K562 (cell line): ENCODE measurements around the gene RASSF3. TPM values are rescaled to one million over a fixed set of nuclear protein-coding genes. Genes with fewer than 3 reads are reported as not detected.
"Not testable (repeated sequence)": the region's sequence is repeated elsewhere in the genome, so short reads cannot be mapped to it uniquely, and the experiment has no call there.

ENCODE experiments used
- ATAC-seq: fragments of 200-7000 bp; cut with Tn5 transposase; 3 replicates; pipeline ENCODE4 v1.9.1; 2020; ENCODE audit warnings: moderate library complexity
- BruUV-seq: library from RNA; stranded (reverse); fragments of 400-500 nt; replicated peaks from 2 replicates; lab custom pipeline; 2021; lab: Mats Ljungman, UMichigan
- CTCF ChIA-PET: fragments of 300-600 bp; formaldehyde crosslinking; extraction: SDS; loops from one replicate; lab custom pipeline; 2021; ENCODE audit warnings: low intra/inter-chr PET ratio; lab: Yijun Ruan, JAX
- POLR2A ChIA-PET: fragments of 300-600, 350-650 bp; sonication (Branson Sonifier 250); formaldehyde crosslinking; extraction: SDS; loops from one replicate; lab custom pipeline; 2021; ENCODE audit warnings: antibody characterized with exemption, inconsistent platforms; lab: Yijun Ruan, JAX
- DNase-seq, 4 experiments: peaks; one replicate each; pipeline versions ENCODE4 v3.0.0 to v3.0.0-alpha.2; 2011 to 2018; ENCODE audit warnings: low spot score in 3 of 4, mixed read lengths in 3 of 4; ENCODE audit errors: extremely low read depth in 1 of 4
- FAIRE-seq: peaks from 2 replicates; lab custom pipeline; 2011; peaks lifted over from hg19 to GRCh38; lab: Jason Lieb, UNC
- H2AFZ ChIP-seq: 2 replicates; pipeline ENCODE4 v1.6.0; 2011; ENCODE audit warnings: low read depth, low read length, control low read depth, inconsistent platforms
- H3K27ac ChIP-seq: fragments of 200-600 bp; 3 replicates; pipeline ENCODE4 v1.8.0; 2011; ENCODE audit warnings: low read depth, mild to moderate bottlenecking, control low read depth, inconsistent platforms, low read length, moderate library complexity, mixed read lengths; ENCODE audit errors: extremely low read depth
- H3K27me3 ChIP-seq, 2 experiments: fragments of 300-600 bp in 1 of 2; 2 replicates in 1 of 2; 3 replicates in 1 of 2; pipeline versions ENCODE4 v1.6.0 to v1.8.0; 2011; ENCODE audit warnings: inconsistent platforms in 2 of 2, low read length in 2 of 2, mild to moderate bottlenecking in 1 of 2, mixed read lengths in 1 of 2, moderate library complexity in 1 of 2; ENCODE audit not compliant: control insufficient read depth in 2 of 2, insufficient read depth in 2 of 2
- H3K36me3 ChIP-seq: fragments of 300-600 bp; 3 replicates; pipeline ENCODE4 v1.8.0; 2011; ENCODE audit warnings: mild to moderate bottlenecking, low read length, inconsistent platforms; ENCODE audit not compliant: control insufficient read depth, insufficient read depth
- H3K4me1 ChIP-seq, 2 experiments: fragments of 200-600 bp in 1 of 2; replicated peaks in 1 of 2; 2 replicates in 1 of 2; 3 replicates in 1 of 2; pipeline versions ENCODE4 v1.5.1 to v1.8.0; 2011; ENCODE audit warnings: inconsistent platforms in 2 of 2, low read length in 2 of 2, mild to moderate bottlenecking in 1 of 2, mixed read lengths in 1 of 2, moderate library complexity in 1 of 2; ENCODE audit not compliant: control insufficient read depth in 2 of 2, insufficient read depth in 2 of 2
- H3K4me2 ChIP-seq: 2 replicates; pipeline ENCODE4 v1.6.1; 2011; ENCODE audit warnings: low read length, control low read depth, inconsistent platforms, mixed read lengths; ENCODE audit not compliant: insufficient read depth
- H3K4me3 ChIP-seq: fragments of 200-600 bp; sonication (generic), shearing (Covaris generic); 2 replicates; pipeline ENCODE4 v1.5.1; 2016; ENCODE audit warnings: control low read depth, inconsistent platforms
- H3K79me2 ChIP-seq: fragments of 200-600 bp; 3 replicates; pipeline ENCODE4 v1.8.0; 2011; ENCODE audit warnings: low read length, inconsistent platforms; ENCODE audit not compliant: control insufficient read depth, insufficient read depth
- H3K9ac ChIP-seq, 2 experiments: 2 replicates each; pipeline versions ENCODE4 v1.6.0 to v1.6.1; 2011; ENCODE audit warnings: low read depth in 2 of 2, low read length in 2 of 2, control low read depth in 1 of 2, inconsistent platforms in 1 of 2, mild to moderate bottlenecking in 1 of 2, mixed read lengths in 1 of 2; ENCODE audit not compliant: insufficient read depth in 1 of 2
- H3K9me1 ChIP-seq: one replicate; pipeline ENCODE4 v1.6.0; 2011; ENCODE audit warnings: inconsistent platforms, mild to moderate bottlenecking, low read length, moderate library complexity; ENCODE audit not compliant: control insufficient read depth, insufficient read depth
- H3K9me3 ChIP-seq: replicated peaks from 2 replicates; pipeline ENCODE4 v1.5.1; 2011; ENCODE audit warnings: low read depth, low read length, inconsistent platforms; ENCODE audit not compliant: control insufficient read depth, insufficient read depth
- H4K20me1 ChIP-seq: replicated peaks from 2 replicates; pipeline ENCODE4 v1.6.1; 2011; ENCODE audit warnings: low read length, inconsistent platforms, mixed read lengths; ENCODE audit not compliant: control insufficient read depth, insufficient read depth
- AFF4 ChIP-seq: sonication (generic); formaldehyde crosslinking; IDR thresholded peaks from 2 replicates; pipeline ENCODE4 v1.8.0; 2023; ENCODE audit warnings: mild to moderate bottlenecking, missing genetic modification reagents
- MTA1 ChIP-seq: fragments of 450-650 bp; IDR thresholded peaks from 2 replicates; pipeline ENCODE4 v1.6.1; 2017; ENCODE audit warnings: borderline replicate concordance
- ZSCAN32 ChIP-seq: fragments of 450-650 bp; formaldehyde crosslinking; IDR thresholded peaks from 2 replicates; pipeline ENCODE4 v1.4.0; 2020; ENCODE audit warnings: mild to moderate bottlenecking, moderate library complexity
- WGBS: fragments of 100-300 bp; shearing (Covaris generic); methylation state at CpG from one replicate; pipeline ENCODE4 v1.1.6; 2016; ENCODE audit warnings: low coverage, mixed read lengths; ENCODE audit not compliant: insufficient coverage; ENCODE audit errors: missing lambda C conversion rate; 5-methylcytosine and 5-hydroxymethylcytosine counted together
- in situ Hi-C: fragments of 300-500 bp; cut with MboI; formaldehyde crosslinking; loops from 4 replicates; pipeline ENCODE4 v1.15.0; 2018; ENCODE audit warnings: inconsistent platforms, mixed read lengths
- intact Hi-C: fragments of 100-400 bp; cut with micrococcal nuclease; formaldehyde crosslinking; loops from 2 replicates; pipeline ENCODE4 v1.14.2; 2022
- polyA plus RNA-seq, 8 experiments: library from polyadenylated mRNA; depleted of rRNA in 4 of 8; stranded (reverse) in 5 of 8; unstranded in 3 of 8; fragments of >200 nt; fragmentation: Nextera tagmentation in 2 of 8; fragmentation: Illumina TruSeq in 1 of 8; extraction: Ambion mirVana in 2 of 8; extraction: Trizol in 1 of 8; gene quantifications; 2 replicates each; pipeline versions ENCODE4 v1.2.1 to v1.2.3, GENCODE V29; 2011 to 2014; ENCODE audit warnings: inconsistent platforms in 1 of 8, missing spikeins in 1 of 8
- total RNA-seq, 7 experiments: library from RNA; depleted of rRNA in 6 of 7; stranded (reverse); fragments of >200 nt in 6 of 7; fragmentation: Illumina TruSeq in 2 of 7; extraction: Trizol in 2 of 7; gene quantifications; 2 replicates each; pipeline versions ENCODE4 v1.2.1 to v1.2.3, GENCODE V29; 2011 to 2021; ENCODE audit warnings: low replicate concordance in 1 of 7

RASSF3 gene
- total and polyA plus RNA-seq, 9 of the 15 experiments (the other 6 are each of a cell fraction or from before 2014, with no cell fraction given): 3.7 to 39.2 (median 20.2) TPM

- no peak for TF ChIP-seq AFF4 (CRISPR knock-in tag)
- TF ChIP-seq ZSCAN32 (CRISPR knock-in tag): no peak
- no peak for TF ChIP-seq MTA1
- TF ChIP-seq, all 486 proteins: peak for 0
Measured at GRCh38 chr12:64688715-64689114, 78.4 kb downstream of the RASSF3 start (continued).

GRCh38 chr12:64690236-64690635 is 79.9 kb downstream of the RASSF3 start:
- H3K9me3 ChIP-seq, H3K4me3 ChIP-seq, BruUV-seq, H4K20me1 ChIP-seq, intact Hi-C loops, H3K27ac ChIP-seq, H3K79me2 ChIP-seq, H2AFZ ChIP-seq, ATAC-seq, H3K4me2 ChIP-seq, H3K9me1 ChIP-seq, DNase-seq, CTCF ChIA-PET, H3K27me3 ChIP-seq, H3K9ac ChIP-seq, FAIRE-seq: not testable (repeated sequence)
- POLR2A ChIA-PET: interaction anchor here (1.2 kb wide), 1 partner anchor 44 kb away, joined by 4 read pairs; no protein-coding TSS in a partner anchor
- in situ Hi-C loops: loop anchor here (5.0 kb wide), 1 partner anchor 138 kb away; no protein-coding TSS in a partner anchor
- peaks cover 12 to 17% of the 10 kb centered on the region in 2 experiments; a peak in 4 of 5 replicates for H3K4me1 ChIP-seq
- peaks cover 67% of the 10 kb centered on the region for H3K36me3 ChIP-seq
- 99% methylated on average over 6 of the region's 6 CpGs for WGBS
